Transverse colon (tissue), 4 donors: ENCODE data around the gene WDR37. TPM values are rescaled to one million over a fixed set of nuclear protein-coding genes. Genes with fewer than 3 reads are reported as not detected.
"Not testable (repeated sequence)": the region's sequence is repeated elsewhere in the genome, so short reads cannot be mapped to it uniquely, and the experiment has no call there.

ENCODE experiments used
- DNase-seq: peaks from one replicate; pipeline ENCODE4 v3.0.0-alpha.2; 2019
- H3K27ac ChIP-seq, 4 donors: fragments of 200-600 bp; sonication (generic); 2 replicates each; pipeline ENCODE4 v1.5.1; 2016 to 2018; ENCODE audit warnings: inconsistent platforms in 4 of 4
- H3K27me3 ChIP-seq: fragments of 200-600 bp; sonication (generic); 2 replicates; pipeline ENCODE4 v1.5.1; 2017; ENCODE audit warnings: inconsistent platforms
- H3K36me3 ChIP-seq, 4 donors: fragments of 200-600 bp; sonication (generic); 2 replicates each; pipeline ENCODE4 v1.5.1; 2017 to 2019; ENCODE audit warnings: inconsistent platforms in 4 of 4
- H3K4me1 ChIP-seq, 4 donors: fragments of 200-600 bp; sonication (generic); 2 replicates each; pipeline ENCODE4 v1.5.1; 2017 to 2020; ENCODE audit warnings: inconsistent platforms in 4 of 4
- H3K4me3 ChIP-seq, 4 donors: fragments of 200-600 bp; sonication (generic); 1 replicate in 1 of 4; 2 replicates in 3 of 4; pipeline versions ENCODE4 v1.5.1 to v1.6.1; 2017 to 2019; ENCODE audit warnings: inconsistent platforms in 4 of 4
- H3K9me3 ChIP-seq, 2 donors: fragments of 200-600 bp; sonication (generic); 2 replicates each; pipeline ENCODE4 v1.5.1; 2017 to 2019; ENCODE audit warnings: inconsistent platforms in 2 of 2
- CTCF ChIP-seq, 5 experiments: fragments of 200-600 bp in 3 of 5; fragments of 450-650 bp in 2 of 5; sonication (generic) in 3 of 5; IDR thresholded peaks; 1 replicate in 2 of 5; 2 replicates in 3 of 5; pipeline ENCODE4 v1.5.1; 2016 to 2017; ENCODE audit warnings: antibody characterized with exemption in 5 of 5, inconsistent platforms in 3 of 5, mild to moderate bottlenecking in 2 of 5, moderate library complexity in 1 of 5
- EP300 ChIP-seq: sonication (generic); formaldehyde crosslinking; IDR thresholded peaks from one replicate; pipeline ENCODE4 v1.6.1; 2017; ENCODE audit warnings: antibody characterized with exemption, low read depth
- POLR2A ChIP-seq: fragments of 450-650 bp; IDR thresholded peaks from one replicate; pipeline ENCODE4 v1.6.1; 2016; ENCODE audit warnings: antibody characterized with exemption, mild to moderate bottlenecking, moderate library complexity
- POLR2AphosphoS5 ChIP-seq, 3 donors: sonication (generic); formaldehyde crosslinking; IDR thresholded peaks; one replicate each; pipeline ENCODE4 v1.6.1; 2016; ENCODE audit warnings: antibody characterized with exemption in 3 of 3
- WGBS, 2 donors: methylation state at CpG; one replicate each; pipeline ENCODE4 v1.1.5; 2018; ENCODE audit warnings: low coverage in 1 of 2; 5-methylcytosine and 5-hydroxymethylcytosine counted together
- in situ Hi-C, 4 donors: fragments of 200-750 bp; cut with MboI; loops; one replicate each; pipeline versions ENCODE4 v1.15.0 to v1.15.1; 2017; ENCODE audit warnings: low sequenced_read_pairs in 3 of 4, low pct_ligation_motif_present in 1 of 4, low pct_unique_long_range_greater_than_20kb in 1 of 4
- intact Hi-C: fragments of 100-400 bp; cut with DNase I; formaldehyde crosslinking; loops from one replicate; pipeline ENCODE4 v1.15.1; 2023; ENCODE audit warnings: low total_unique reads
- total RNA-seq, 4 donors: library from RNA; depleted of rRNA; stranded (reverse); fragments of >200 nt; gene quantifications; one replicate each; pipeline ENCODE4 v1.1.0, GENCODE V29; 2016

The WDR37 gene
- total RNA-seq, 4 donors from 2014 or later = 14.5 to 22.1 (median 19.7) TPM

GRCh38 chr10:1116051-1116450 lies 59.9 kb downstream of the WDR37 start:
- intact Hi-C loops = no loop called here
- DNase-seq = no peak
- no peak overlapping the region for H3K4me3 ChIP-seq
- H3K4me1 ChIP-seq = peaks cover 0 to 37% (median 20%) of the 10 kb centered on the region in 4 donors
- peaks cover 0 to 26% (median 7%) of the 10 kb centered on the region in 4 donors for H3K36me3 ChIP-seq
- H3K27ac ChIP-seq = peak overlapping the region; percentile 2 to 62 (median 52)
- in situ Hi-C loops = no loop called here
- TF ChIP-seq CTCF (IDR thresholded peaks at IDR 0.05) = no peak
- no peak for TF ChIP-seq POLR2AphosphoS5 (IDR thresholded peaks at IDR 0.05)
- no peak for TF ChIP-seq EP300
- TF ChIP-seq POLR2A = no peak
- 95 to 96% methylated on average over 4 to 12 of the region's 12 CpGs for WGBS, 2 donors
- H3K9me3 ChIP-seq = no peaks in the 10 kb centered on the region
- no peaks in the 10 kb centered on the region for H3K27me3 ChIP-seq

GRCh38 chr10:1116696-1117280 lies 60.6 kb downstream of the WDR37 start:
- no peak for TF ChIP-seq CTCF (IDR thresholded peaks at IDR 0.05)
- no peak for TF ChIP-seq EP300
- no peak for TF ChIP-seq POLR2A
- TF ChIP-seq POLR2AphosphoS5 (IDR thresholded peaks at IDR 0.05) = no peak
- Histone ChIP-seq H3K9me3 (no peaks in the 10 kb centered on the region), H3K27me3 (no peaks in the 10 kb centered on the region), H3K4me3 (no peak overlapping the region), H3K4me1 (peaks cover 0 to 35% (median 20%) of the 10 kb centered on the region in 4 donors), H3K36me3 (peaks cover 0 to 34% (median 11%) of the 10 kb centered on the region in 4 donors), H3K27ac (peak overlapping the region; percentile 13 to 62 (median 52))
- intact Hi-C loops (no loop called here), in situ Hi-C loops (no loop called here)
- no peak for DNase-seq
- 49 to 87% methylated on average over 5 to 10 of the region's 10 CpGs for WGBS, 2 donors

GRCh38 chr10:1117651-1118050 lies 61.5 kb downstream of the WDR37 start:
- H3K9me3 ChIP-seq = no peaks in the 10 kb centered on the region
- peak overlapping the region in 3 of 4 donors; percentile 5 to 62 (median 13) for H3K27ac ChIP-seq
- peaks cover 0 to 26% (median 11%) of the 10 kb centered on the region in 4 donors for H3K36me3 ChIP-seq
- in situ Hi-C loops (no loop called here), intact Hi-C loops (no loop called here)
- WGBS, 2 donors = 79 to 80% methylated on average over 1 to 14 of the region's 14 CpGs
- no peak for DNase-seq
- peaks cover 0 to 35% (median 20%) of the 10 kb centered on the region in 4 donors for H3K4me1 ChIP-seq
- no peak for TF ChIP-seq EP300
- TF ChIP-seq POLR2A = no peak
- TF ChIP-seq POLR2AphosphoS5 (IDR thresholded peaks at IDR 0.05) = no peak
- TF ChIP-seq CTCF (IDR thresholded peaks at IDR 0.05) = no peak
- H3K4me3 ChIP-seq = no peak overlapping the region
- no peaks in the 10 kb centered on the region for H3K27me3 ChIP-seq

- DNase-seq, H3K4me3 ChIP-seq, H3K27ac ChIP-seq, H3K9me3 ChIP-seq, intact Hi-C loops, in situ Hi-C loops, H3K27me3 ChIP-seq: not testable (repeated sequence)
- H3K4me1 ChIP-seq = peaks cover 0 to 35% (median 20%) of the 10 kb centered on the region in 4 donors
- peaks cover 0 to 24% (median 7%) of the 10 kb centered on the region in 4 donors for H3K36me3 ChIP-seq
- WGBS, 2 donors = 95 to 100% methylated on average over 2 to 6 of the region's 6 CpGs
Measured at GRCh38 chr10:1118318-1118717, 62.1 kb downstream of the WDR37 start.
